Keratinocyte (primary cell): ENCODE data around the gene NOTCH1. TPM values are rescaled to one million over a fixed set of nuclear protein-coding genes. Genes with fewer than 3 reads are reported as not detected.
A peak's percentile ranks its signal among the peaks of the same experiment; 100 is the strongest.

Source experiments
- DNase-seq: peaks from one replicate; pipeline ENCODE4 v3.0.0-alpha.2; 2011; ENCODE audit warnings: low read depth, missing footprints, low spot score
- FAIRE-seq: peaks from 2 replicates; lab custom pipeline; 2011; peaks lifted over from hg19 to GRCh38; lab: Jason Lieb, UNC
- H2AFZ ChIP-seq: 2 replicates; pipeline ENCODE4 v1.6.0; 2012; ENCODE audit warnings: low read length, control low read depth, inconsistent platforms; ENCODE audit not compliant: control insufficient read depth
- H3K27ac ChIP-seq: 2 replicates; pipeline ENCODE4 v1.5.1; 2011; ENCODE audit warnings: low read length; ENCODE audit not compliant: control insufficient read depth, insufficient read depth
- H3K27me3 ChIP-seq: 3 replicates; pipeline ENCODE4 v1.6.0; 2011; ENCODE audit warnings: low read length; ENCODE audit not compliant: control insufficient read depth, insufficient read depth; ENCODE audit errors: extremely low read depth
- H3K36me3 ChIP-seq, 2 experiments: 2 replicates in 1 of 2; 3 replicates in 1 of 2; pipeline ENCODE4 v1.5.1; 2011; ENCODE audit warnings: low read length in 2 of 2, mild to moderate bottlenecking in 1 of 2; ENCODE audit not compliant: control insufficient read depth in 2 of 2, insufficient read depth in 2 of 2; ENCODE audit errors: extremely low read depth in 1 of 2
- H3K4me1 ChIP-seq: 3 replicates; pipeline ENCODE4 v1.5.1; 2011; ENCODE audit warnings: low read length; ENCODE audit not compliant: control insufficient read depth, insufficient read depth; ENCODE audit errors: extremely low read depth
- H3K4me2 ChIP-seq: 3 replicates; pipeline ENCODE4 v1.6.0; 2011; ENCODE audit warnings: low read depth, low read length; ENCODE audit not compliant: control insufficient read depth, insufficient read depth; ENCODE audit errors: extremely low read depth
- H3K4me3 ChIP-seq, 3 experiments: fragments of 200-600 bp in 1 of 3; sonication (generic) in 1 of 3; 2 replicates in 2 of 3; 3 replicates in 1 of 3; pipeline ENCODE4 v1.5.1; 2011 to 2016; ENCODE audit warnings: low read length in 3 of 3, mild to moderate bottlenecking in 3 of 3, control low read depth in 2 of 3, inconsistent platforms in 1 of 3, low read depth in 1 of 3, mixed read lengths in 1 of 3, mixed run types in 1 of 3, moderate library complexity in 1 of 3; ENCODE audit not compliant: control insufficient read depth in 2 of 3, insufficient read depth in 2 of 3; ENCODE audit errors: extremely low read depth in 1 of 3
- H3K79me2 ChIP-seq: 2 replicates; pipeline ENCODE4 v1.6.0; 2012; ENCODE audit warnings: low read length; ENCODE audit not compliant: control insufficient read depth, insufficient read depth
- H3K9ac ChIP-seq: 3 replicates; pipeline ENCODE4 v1.6.0; 2011; ENCODE audit warnings: low read length; ENCODE audit not compliant: control insufficient read depth, insufficient read depth; ENCODE audit errors: extremely low read depth
- H3K9me1 ChIP-seq: 3 replicates; pipeline ENCODE4 v1.6.0; 2011; ENCODE audit warnings: low read length; ENCODE audit not compliant: control insufficient read depth, insufficient read depth; ENCODE audit errors: extremely low read depth
- H3K9me3 ChIP-seq: 2 replicates; pipeline ENCODE4 v1.5.1; 2012; ENCODE audit warnings: low read depth, low read length; ENCODE audit not compliant: control insufficient read depth
- H4K20me1 ChIP-seq: 3 replicates; pipeline ENCODE4 v1.6.0; 2011; ENCODE audit warnings: low read length; ENCODE audit not compliant: control insufficient read depth, insufficient read depth; ENCODE audit errors: extremely low read depth
- CTCF ChIP-seq, 3 experiments: IDR thresholded peaks in 1 of 3; conservative IDR thresholded peaks in 1 of 3; optimal IDR thresholded peaks in 1 of 3; 2 replicates in 2 of 3; 3 replicates in 1 of 3; pipeline versions ENCODE3 to v1.5.1; 2011; ENCODE audit warnings: low read length in 3 of 3, mild to moderate bottlenecking in 3 of 3, moderate library complexity in 2 of 3, control low read depth in 1 of 3, inconsistent platforms in 1 of 3; ENCODE audit not compliant: insufficient read depth in 2 of 3; ENCODE audit errors: extremely low read depth in 1 of 3
- EZH2 ChIP-seq: IDR thresholded peaks from one replicate; pipeline ENCODE4 v1.6.1; 2012; ENCODE audit warnings: inconsistent platforms, mild to moderate bottlenecking, low read length, moderate library complexity
- dilution Hi-C: fragments of 300-500 bp; cut with MboI; formaldehyde crosslinking; loops from one replicate; pipeline ENCODE4 v1.7.0; 2020; ENCODE audit warnings: low sequenced_read_pairs; ENCODE audit not compliant: extremely low pct_ligation_motif_present
- polyA plus RNA-seq, 5 experiments: library from polyadenylated mRNA; depleted of rRNA in 3 of 5; stranded (reverse) in 3 of 5; stranded (forward) in 1 of 5; unstranded in 1 of 5; fragments of >200 nt; gene quantifications; 1 replicate in 1 of 5; 2 replicates in 3 of 5; 3 replicates in 1 of 5; pipeline versions ENCODE4 v1.2.1 to v1.2.3, GENCODE V29; 2011 to 2012; ENCODE audit warnings: missing spikeins in 2 of 5, low read depth in 1 of 5, low replicate concordance in 1 of 5

NOTCH1 gene
- polyA plus RNA-seq, 1 donor (not counting 4 experiments of a cell fraction or from before 2014, with no cell fraction given), result 6.1 TPM

GRCh38 chr9:136568288-136569081 is 22.6 kb upstream of the NOTCH1 start:
- peak overlapping the region; percentile 30 for H2AFZ ChIP-seq
- TF ChIP-seq CTCF (optimal IDR thresholded peaks at IDR 0.05 in 1 of 3, IDR thresholded peaks at IDR 0.05 in 1 of 3, conservative IDR thresholded peaks at IDR 0.05 in 1 of 3; ENCODE audit: extremely low read depth in 1 of 3, insufficient read depth in 2 of 3, low read length in 3 of 3), result no peak
- TF ChIP-seq EZH2, result no peak
- no peaks in the 10 kb centered on the region for H3K27me3 ChIP-seq
- no peaks in the 10 kb centered on the region for H3K79me2 ChIP-seq
- no peaks in the 10 kb centered on the region for H3K9me3 ChIP-seq
- no peaks in the 10 kb centered on the region for H3K36me3 ChIP-seq
- H3K4me3 ChIP-seq, result no peak overlapping the region
- no peaks in the 10 kb centered on the region for H3K9me1 ChIP-seq
- peak overlapping the region; percentile 90 for H3K27ac ChIP-seq
- peak; percentile 13 for FAIRE-seq
- peak overlapping the region; percentile 70 for H3K9ac ChIP-seq
- dilution Hi-C loops, result no loop called here
- peak overlapping the region; percentile 69 for H3K4me2 ChIP-seq
- H3K4me1 ChIP-seq, result peaks cover 19% of the 10 kb centered on the region
- no peak for DNase-seq
- H4K20me1 ChIP-seq, result no peaks in the 10 kb centered on the region

GRCh38 chr9:136567651-136568287 is 21.9 kb upstream of the NOTCH1 start:
- no peaks in the 10 kb centered on the region for H3K36me3 ChIP-seq
- H3K4me1 ChIP-seq, result peaks cover 19% of the 10 kb centered on the region
- dilution Hi-C loops, result no loop called here
- peak overlapping the region; percentile 70 for H3K9ac ChIP-seq
- TF ChIP-seq CTCF (optimal IDR thresholded peaks at IDR 0.05 in 1 of 3, IDR thresholded peaks at IDR 0.05 in 1 of 3, conservative IDR thresholded peaks at IDR 0.05 in 1 of 3; ENCODE audit: extremely low read depth in 1 of 3, insufficient read depth in 2 of 3, low read length in 3 of 3), result no peak
- no peak for TF ChIP-seq EZH2
- peak; percentile 92 for FAIRE-seq
- H3K4me3 ChIP-seq, result no peak overlapping the region
- no peaks in the 10 kb centered on the region for H3K27me3 ChIP-seq
- H2AFZ ChIP-seq, result peak overlapping the region; percentile 39
- peak overlapping the region; percentile 90 for H3K27ac ChIP-seq
- H4K20me1 ChIP-seq, result no peaks in the 10 kb centered on the region
- no peaks in the 10 kb centered on the region for H3K9me1 ChIP-seq
- H3K9me3 ChIP-seq, result no peaks in the 10 kb centered on the region
- DNase-seq, result no peak
- peak overlapping the region; percentile 69 for H3K4me2 ChIP-seq
- no peaks in the 10 kb centered on the region for H3K79me2 ChIP-seq
